ENCODE measurements around the gene ORAI3.

DNA sequence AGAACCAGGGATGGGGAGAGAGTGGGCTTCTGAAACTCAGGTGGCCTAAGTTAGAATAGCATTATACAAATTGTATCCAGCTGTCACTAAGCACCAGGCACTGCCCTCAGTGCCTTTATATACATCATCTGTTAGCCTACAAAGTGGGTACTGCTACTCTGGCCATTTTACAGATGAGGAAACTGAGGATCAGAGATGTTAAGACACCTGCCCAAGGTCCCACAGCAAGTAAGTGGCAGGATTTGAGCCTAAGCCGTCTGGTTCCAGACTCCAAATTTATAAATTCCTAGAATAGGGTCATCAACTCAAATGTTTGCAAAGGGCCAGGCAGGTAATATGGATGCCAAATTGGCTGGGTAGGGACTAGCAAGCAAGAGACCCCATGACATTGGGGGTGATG lies 2.3 kb downstream of the ORAI3 start:
- TF ChIP-seq CTCF (IDR thresholded peaks at IDR 0.05 in 4 of 5, conservative IDR thresholded peaks at IDR 0.05 in 1 of 5), result no peak
- TF ChIP-seq POLR2A (IDR thresholded peaks at IDR 0.05), result no peak

Measured in gastrocnemius medialis (tissue), 4 donors.